HCT116 (cell line): ENCODE results near the gene MTG2. TPM values are rescaled to one million over a fixed set of nuclear protein-coding genes. Genes with fewer than 3 reads are reported as not detected.

ENCODE experiments used
- ATAC-seq: fragments of 200-7000 bp; cut with Tn5 transposase; 2 replicates; pipeline ENCODE4 v1.9.1; 2020; ENCODE audit warnings: mild to moderate bottlenecking, moderate library complexity
- BruUV-seq: library from RNA; stranded (reverse); fragments of 400-500 nt; replicated peaks from 2 replicates; lab custom pipeline; 2021; lab: Mats Ljungman, UMichigan
- CTCF ChIA-PET: fragments of 300-600 bp; sonication (Branson Sonifier 250); formaldehyde crosslinking; loops from one replicate; lab custom pipeline; 2021; ENCODE audit warnings: antibody characterized with exemption; lab: Charles Lee
- POLR2A ChIA-PET: fragments of 300-600, 350-600 bp; sonication (Branson Sonifier 250); formaldehyde crosslinking; loops from one replicate; lab custom pipeline; 2021; ENCODE audit warnings: antibody characterized with exemption; lab: Charles Lee
- RAD21 ChIA-PET, 2 experiments: fragments of 300-600 bp; sonication (Branson Sonifier 250); formaldehyde crosslinking; loops; one replicate each; lab custom pipeline; 2023; ENCODE audit warnings: low total read pairs in 2 of 2; ENCODE audit not compliant: uncharacterized antibody in 2 of 2, unreplicated experiment in 2 of 2, low non-redundant PET in 1 of 2; lab: Charles Lee
- DNase-seq: peaks from one replicate; pipeline ENCODE4 v3.0.0-alpha.2; 2010; ENCODE audit warnings: low read depth, low spot score
- H2AFZ ChIP-seq: fragments of 200-600 bp; shearing (Covaris generic), sonication (generic); 2 replicates; pipeline ENCODE4 v1.6.1; 2017; ENCODE audit warnings: low read depth, mixed run types, mixed read lengths, antibody characterized with exemption, low read length; ENCODE audit not compliant: poor library complexity, severe bottlenecking
- H3K27ac ChIP-seq: 2 replicates; pipeline ENCODE4 v1.5.1; 2012; ENCODE audit warnings: low read depth, low read length
- H3K27me3 ChIP-seq: fragments of 200-600 bp; sonication (generic); 2 replicates; pipeline ENCODE4 v1.6.1; 2016; ENCODE audit warnings: mixed run types, low read length, mixed read lengths; ENCODE audit not compliant: insufficient read depth
- H3K36me3 ChIP-seq, 2 experiments: fragments of 200-500 bp in 1 of 2; fragments of 200-600 bp in 1 of 2; sonication (Bioruptor generic) in 1 of 2; sonication (generic) in 1 of 2; 2 replicates each; pipeline versions ENCODE4 v1.5.1 to v1.6.1; 2014 to 2016; ENCODE audit warnings: low read length in 2 of 2, inconsistent platforms in 1 of 2, mixed read lengths in 1 of 2, mixed run types in 1 of 2; ENCODE audit not compliant: insufficient read depth in 2 of 2, control insufficient read depth in 1 of 2
- H3K4me1 ChIP-seq, 2 experiments: fragments of 200-600 bp in 1 of 2; sonication (generic) in 1 of 2; 2 replicates each; pipeline versions ENCODE4 v1.5.1 to v1.6.1; 2012 to 2017; ENCODE audit warnings: low read length in 2 of 2, inconsistent platforms in 1 of 2, mild to moderate bottlenecking in 1 of 2, mixed read lengths in 1 of 2, mixed run types in 1 of 2, moderate library complexity in 1 of 2; ENCODE audit not compliant: insufficient read depth in 2 of 2, control insufficient read depth in 1 of 2
- H3K4me2 ChIP-seq: fragments of 200-600 bp; sonication (generic); 2 replicates; pipeline ENCODE4 v1.6.1; 2017; ENCODE audit warnings: mixed run types, low read length, mixed read lengths
- H3K4me3 ChIP-seq, 2 experiments: fragments of 200-600 bp in 1 of 2; sonication (generic) in 1 of 2; replicated peaks in 1 of 2; 2 replicates each; pipeline ENCODE4 v1.5.1; 2011 to 2016; ENCODE audit warnings: low read length in 2 of 2, control low read depth in 1 of 2, low read depth in 1 of 2, mild to moderate bottlenecking in 1 of 2, mixed read lengths in 1 of 2, mixed run types in 1 of 2
- H3K79me2 ChIP-seq: fragments of 200-600 bp; sonication (generic); 2 replicates; pipeline ENCODE4 v1.6.1; 2017; ENCODE audit warnings: mild to moderate bottlenecking, mixed run types, low read length, moderate library complexity, mixed read lengths; ENCODE audit not compliant: insufficient read depth
- H3K9ac ChIP-seq: fragments of 200-600 bp; sonication (generic); 2 replicates; pipeline ENCODE4 v1.6.1; 2016; ENCODE audit warnings: low read length, mixed read lengths
- H3K9me2 ChIP-seq: fragments of 200-600 bp; sonication (generic), shearing (Covaris generic); 2 replicates; pipeline ENCODE4 v1.6.1; 2017; ENCODE audit warnings: mixed run types, mild to moderate bottlenecking, moderate library complexity; ENCODE audit not compliant: insufficient read depth
- H3K9me3 ChIP-seq, 2 experiments: fragments of 200-500 bp in 1 of 2; fragments of 200-600 bp in 1 of 2; sonication (Bioruptor generic) in 1 of 2; sonication (generic) in 1 of 2; 2 replicates each; pipeline ENCODE4 v1.6.1; 2014 to 2017; ENCODE audit warnings: low read length in 2 of 2, mixed read lengths in 2 of 2, inconsistent platforms in 1 of 2, low read depth in 1 of 2, mild to moderate bottlenecking in 1 of 2, mixed run types in 1 of 2, moderate library complexity in 1 of 2; ENCODE audit not compliant: control insufficient read depth in 1 of 2, insufficient read depth in 1 of 2
- H4K20me1 ChIP-seq: fragments of 200-600 bp; sonication (generic), shearing (Covaris generic); 2 replicates; pipeline ENCODE4 v1.6.1; 2017; ENCODE audit warnings: mixed run types, mild to moderate bottlenecking, moderate library complexity; ENCODE audit not compliant: insufficient read depth
- CEBPB ChIP-seq: IDR thresholded peaks from 2 replicates; pipeline ENCODE4 v1.6.1; 2012; ENCODE audit warnings: low read depth
- ELF1 ChIP-seq: IDR thresholded peaks from 2 replicates; pipeline ENCODE4 v1.6.1; 2012; ENCODE audit warnings: low read depth, borderline replicate concordance
- EZH2phosphoT487 ChIP-seq: fragments of 200-600 bp; IDR thresholded peaks from 2 replicates; pipeline ENCODE4 v1.6.1; 2018; ENCODE audit warnings: antibody characterized with exemption, borderline replicate concordance
- POLR2AphosphoS5 ChIP-seq: IDR thresholded peaks from 2 replicates; pipeline ENCODE4 v1.6.1; 2011; ENCODE audit warnings: mild to moderate bottlenecking, low read depth, low read length, moderate library complexity
- SIN3A ChIP-seq: IDR thresholded peaks from 2 replicates; pipeline ENCODE4 v1.6.1; 2012; ENCODE audit warnings: low read depth
- SRF ChIP-seq: IDR thresholded peaks from 2 replicates; pipeline ENCODE4 v1.6.1; 2012; ENCODE audit warnings: low read depth
- ZFX ChIP-seq: fragments of 450-650 bp; IDR thresholded peaks from 2 replicates; pipeline ENCODE4 v1.6.1; 2017
- intact Hi-C: fragments of 100-400 bp; cut with micrococcal nuclease; formaldehyde crosslinking; loops from 2 replicates; pipeline ENCODE4 v1.10.0; 2022
- total RNA-seq: library from RNA; stranded (reverse); gene quantifications from one replicate; pipeline ENCODE4 v1.2.1, GENCODE V29; 2021; ENCODE audit not compliant: unreplicated experiment
- TF ChIP-seq, protein P1 (sequence below): IDR thresholded peaks from 2 replicates; pipeline ENCODE4 v1.6.1; 2012
- TF ChIP-seq, protein P2 (sequence below): IDR thresholded peaks from 2 replicates; pipeline ENCODE4 v1.6.1; 2012; ENCODE audit warnings: low read depth
- TF ChIP-seq, protein P3 (sequence below), 3 experiments: fragments of 200-600 bp in 1 of 3; sonication (generic) in 1 of 3; IDR thresholded peaks in 2 of 3; conservative IDR thresholded peaks in 1 of 3; 2 replicates each; pipeline ENCODE4 v1.5.1; 2012 to 2017; ENCODE audit warnings: low read depth in 2 of 3, low read length in 2 of 3, antibody characterized with exemption in 1 of 3, borderline replicate concordance in 1 of 3, control low read depth in 1 of 3, mild to moderate bottlenecking in 1 of 3, mixed read lengths in 1 of 3, mixed run types in 1 of 3, moderate library complexity in 1 of 3; ENCODE audit not compliant: insufficient read depth in 1 of 3

MTG2 gene
- total RNA-seq, 1 experiment from 2014 or later, result 43.3 TPM

DNA sequence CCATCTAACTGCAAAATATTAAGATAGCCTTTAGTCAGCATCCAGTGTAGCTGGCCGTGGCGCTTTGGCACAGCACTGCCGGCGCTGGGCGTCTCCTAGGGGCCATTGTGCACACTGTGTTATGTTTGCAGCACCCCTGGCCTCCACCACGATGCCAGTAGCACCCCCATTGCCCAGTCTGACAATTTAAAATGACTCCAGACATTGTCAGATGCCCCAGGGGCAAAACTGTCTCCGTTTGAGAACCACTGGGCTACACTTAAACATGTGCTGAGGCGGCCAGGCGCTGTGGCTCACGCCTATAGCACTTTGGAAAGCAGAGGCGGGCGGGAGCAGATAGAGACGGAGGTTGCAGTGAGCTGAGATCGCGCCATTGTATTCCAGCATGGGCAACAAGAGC lies 6.0 kb upstream of the MTG2 start:
- 0 out of 2 replicates have a peak, but pooled peaks cover 3% of the 10 kb centered on the region for H3K79me2 ChIP-seq
- intact Hi-C loops, result no loop called here
- TF ChIP-seq ZFX, result no peak
- H3K27ac ChIP-seq, result no peak overlapping the region
- peaks cover 2 to 8% of the 10 kb centered on the region in 2 experiments; a peak in 3 of 4 replicates for H3K36me3 ChIP-seq
- H3K4me1 ChIP-seq, result peaks cover 2 to 3% of the 10 kb centered on the region in 2 experiments; a peak in 2 of 4 replicates
- H3K9me3 ChIP-seq, result no peaks in the 10 kb centered on the region
- no peak overlapping the region for H3K9ac ChIP-seq
- RAD21 ChIA-PET, result no interaction called here
- no peak overlapping the region for H3K4me2 ChIP-seq
- no peak overlapping the region for H3K4me3 ChIP-seq
- H3K27me3 ChIP-seq, result no peaks in the 10 kb centered on the region
- H4K20me1 ChIP-seq, result no peaks in the 10 kb centered on the region
- DNase-seq (no peak), ATAC-seq (no peak)
- H3K9me2 ChIP-seq, result no peaks in the 10 kb centered on the region
- BruUV-seq, result no TSS peak
- no peak overlapping the region for H2AFZ ChIP-seq
- POLR2A ChIA-PET, result no interaction called here
- CTCF ChIA-PET, result no interaction called here

DNA sequence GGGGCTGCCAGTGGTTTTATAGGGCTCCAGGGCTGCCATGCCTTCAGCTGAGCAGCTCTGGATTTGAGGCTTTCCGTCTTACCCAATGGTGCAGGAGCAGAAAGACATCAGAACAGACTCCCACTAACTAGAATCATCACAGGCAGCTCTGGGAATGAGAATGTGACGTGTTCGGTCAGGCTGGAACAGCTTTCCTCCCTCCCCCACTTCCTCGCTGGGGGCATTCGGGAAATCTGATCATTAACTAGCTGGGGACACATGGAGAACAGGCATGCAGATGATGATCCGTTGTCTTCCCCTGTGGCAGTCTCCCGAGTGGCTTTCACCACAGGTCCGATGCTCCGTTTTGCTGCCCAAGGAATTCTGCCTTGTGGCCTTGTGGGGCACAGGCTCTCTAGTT lies 5.5 kb upstream of the MTG2 start:
- intact Hi-C loops, result no loop called here
- H2AFZ ChIP-seq, result no peak overlapping the region
- H4K20me1 ChIP-seq, result no peaks in the 10 kb centered on the region
- no peak overlapping the region for H3K9ac ChIP-seq
- ChIA-PET POLR2A (no interaction called here), RAD21 (no interaction called here), CTCF (no interaction called here)
- ATAC-seq (no peak), DNase-seq (no peak)
- no peak overlapping the region for H3K27ac ChIP-seq
- H3K36me3 ChIP-seq, result peaks cover 2 to 8% of the 10 kb centered on the region in 2 experiments; a peak in 3 of 4 replicates
- BruUV-seq, result no TSS peak
- H3K4me2 ChIP-seq, result no peak overlapping the region
- H3K9me3 ChIP-seq, result no peaks in the 10 kb centered on the region
- TF ChIP-seq POLR2AphosphoS5, result no peak
- TF ChIP-seq ELF1, result no peak
- TF ChIP-seq, protein P1, sequence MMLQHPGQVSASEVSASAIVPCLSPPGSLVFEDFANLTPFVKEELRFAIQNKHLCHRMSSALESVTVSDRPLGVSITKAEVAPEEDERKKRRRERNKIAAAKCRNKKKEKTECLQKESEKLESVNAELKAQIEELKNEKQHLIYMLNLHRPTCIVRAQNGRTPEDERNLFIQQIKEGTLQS, result no peak
- TF ChIP-seq, protein P2, sequence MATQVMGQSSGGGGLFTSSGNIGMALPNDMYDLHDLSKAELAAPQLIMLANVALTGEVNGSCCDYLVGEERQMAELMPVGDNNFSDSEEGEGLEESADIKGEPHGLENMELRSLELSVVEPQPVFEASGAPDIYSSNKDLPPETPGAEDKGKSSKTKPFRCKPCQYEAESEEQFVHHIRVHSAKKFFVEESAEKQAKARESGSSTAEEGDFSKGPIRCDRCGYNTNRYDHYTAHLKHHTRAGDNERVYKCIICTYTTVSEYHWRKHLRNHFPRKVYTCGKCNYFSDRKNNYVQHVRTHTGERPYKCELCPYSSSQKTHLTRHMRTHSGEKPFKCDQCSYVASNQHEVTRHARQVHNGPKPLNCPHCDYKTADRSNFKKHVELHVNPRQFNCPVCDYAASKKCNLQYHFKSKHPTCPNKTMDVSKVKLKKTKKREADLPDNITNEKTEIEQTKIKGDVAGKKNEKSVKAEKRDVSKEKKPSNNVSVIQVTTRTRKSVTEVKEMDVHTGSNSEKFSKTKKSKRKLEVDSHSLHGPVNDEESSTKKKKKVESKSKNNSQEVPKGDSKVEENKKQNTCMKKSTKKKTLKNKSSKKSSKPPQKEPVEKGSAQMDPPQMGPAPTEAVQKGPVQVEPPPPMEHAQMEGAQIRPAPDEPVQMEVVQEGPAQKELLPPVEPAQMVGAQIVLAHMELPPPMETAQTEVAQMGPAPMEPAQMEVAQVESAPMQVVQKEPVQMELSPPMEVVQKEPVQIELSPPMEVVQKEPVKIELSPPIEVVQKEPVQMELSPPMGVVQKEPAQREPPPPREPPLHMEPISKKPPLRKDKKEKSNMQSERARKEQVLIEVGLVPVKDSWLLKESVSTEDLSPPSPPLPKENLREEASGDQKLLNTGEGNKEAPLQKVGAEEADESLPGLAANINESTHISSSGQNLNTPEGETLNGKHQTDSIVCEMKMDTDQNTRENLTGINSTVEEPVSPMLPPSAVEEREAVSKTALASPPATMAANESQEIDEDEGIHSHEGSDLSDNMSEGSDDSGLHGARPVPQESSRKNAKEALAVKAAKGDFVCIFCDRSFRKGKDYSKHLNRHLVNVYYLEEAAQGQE, result no peak
- TF ChIP-seq, protein P3, sequence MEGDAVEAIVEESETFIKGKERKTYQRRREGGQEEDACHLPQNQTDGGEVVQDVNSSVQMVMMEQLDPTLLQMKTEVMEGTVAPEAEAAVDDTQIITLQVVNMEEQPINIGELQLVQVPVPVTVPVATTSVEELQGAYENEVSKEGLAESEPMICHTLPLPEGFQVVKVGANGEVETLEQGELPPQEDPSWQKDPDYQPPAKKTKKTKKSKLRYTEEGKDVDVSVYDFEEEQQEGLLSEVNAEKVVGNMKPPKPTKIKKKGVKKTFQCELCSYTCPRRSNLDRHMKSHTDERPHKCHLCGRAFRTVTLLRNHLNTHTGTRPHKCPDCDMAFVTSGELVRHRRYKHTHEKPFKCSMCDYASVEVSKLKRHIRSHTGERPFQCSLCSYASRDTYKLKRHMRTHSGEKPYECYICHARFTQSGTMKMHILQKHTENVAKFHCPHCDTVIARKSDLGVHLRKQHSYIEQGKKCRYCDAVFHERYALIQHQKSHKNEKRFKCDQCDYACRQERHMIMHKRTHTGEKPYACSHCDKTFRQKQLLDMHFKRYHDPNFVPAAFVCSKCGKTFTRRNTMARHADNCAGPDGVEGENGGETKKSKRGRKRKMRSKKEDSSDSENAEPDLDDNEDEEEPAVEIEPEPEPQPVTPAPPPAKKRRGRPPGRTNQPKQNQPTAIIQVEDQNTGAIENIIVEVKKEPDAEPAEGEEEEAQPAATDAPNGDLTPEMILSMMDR (IDR thresholded peaks at IDR 0.05 in 2 of 3, conservative IDR thresholded peaks at IDR 0.05 in 1 of 3; ENCODE audit: borderline replicate concordance in 1 of 3, insufficient read depth in 1 of 3, low read depth in 2 of 3, low read length in 2 of 3), result no peak
- TF ChIP-seq CEBPB, result no peak
- TF ChIP-seq SIN3A, result no peak
- no peak for TF ChIP-seq EZH2phosphoT487
- no peak for TF ChIP-seq SRF
- H3K79me2 ChIP-seq, result peaks cover 7% of the 10 kb centered on the region; the same call in 1 of the 2 replicates
- no peak overlapping the region for H3K4me3 ChIP-seq
- peaks cover 2 to 6% of the 10 kb centered on the region in 2 experiments; a peak in 2 of 4 replicates for H3K4me1 ChIP-seq
- H3K27me3 ChIP-seq, result no peaks in the 10 kb centered on the region
- no peaks in the 10 kb centered on the region for H3K9me2 ChIP-seq
